CD8-positive, alpha-beta memory T cell (primary cell): Measurements from ENCODE around the gene CPLX1. TPM values are rescaled to one million over a fixed set of nuclear protein-coding genes. Genes with fewer than 3 reads are reported as not detected.

Experiments used
- CTCF ChIA-PET: fragments of 350-600 bp; sonication (Branson Sonifier 250); formaldehyde crosslinking; loops from one replicate; lab custom pipeline; 2021; ENCODE audit warnings: antibody characterized with exemption; lab: Charles Lee
- POLR2A ChIA-PET: fragments of 350-600 bp; sonication (Branson Sonifier 250); formaldehyde crosslinking; loops from one replicate; lab custom pipeline; 2021; ENCODE audit warnings: antibody characterized with exemption; lab: Charles Lee
- DNase-seq, 5 donors: peaks; one replicate each; pipeline versions ENCODE4 v3.0.0 to v3.0.0-alpha.2; 2020 to 2022; ENCODE audit warnings: mixed read lengths in 1 of 5
- H3K27ac ChIP-seq: one replicate; pipeline ENCODE4 v1.7.0; 2013; ENCODE audit warnings: low read depth, mild to moderate bottlenecking, low read length, moderate library complexity
- H3K27me3 ChIP-seq: 2 replicates; pipeline ENCODE4 v1.7.0; 2013; ENCODE audit warnings: low read length, mild to moderate bottlenecking; ENCODE audit not compliant: insufficient read depth, poor library complexity, severe bottlenecking
- H3K36me3 ChIP-seq: 2 replicates; pipeline ENCODE4 v1.7.0; 2013; ENCODE audit warnings: mild to moderate bottlenecking, low read length, moderate library complexity; ENCODE audit not compliant: insufficient read depth
- H3K4me1 ChIP-seq: 2 replicates; pipeline ENCODE4 v1.7.0; 2013; ENCODE audit warnings: mild to moderate bottlenecking, low read length, moderate library complexity; ENCODE audit not compliant: insufficient read depth
- H3K4me3 ChIP-seq: 2 replicates; pipeline ENCODE4 v1.7.0; 2013; ENCODE audit warnings: mild to moderate bottlenecking, low read length
- H3K9me3 ChIP-seq: 2 replicates; pipeline ENCODE4 v1.7.0; 2013; ENCODE audit warnings: mild to moderate bottlenecking, low read length
- H3K27ac Mint-ChIP-seq, 8 donors: one replicate each; pipeline ENCODE4 v1.8.0; 2020 to 2021; ENCODE audit warnings: mixed read lengths in 8 of 8, mild to moderate bottlenecking in 6 of 8, inconsistent platforms in 3 of 8, moderate library complexity in 3 of 8
- H3K27me3 Mint-ChIP-seq, 2 donors: one replicate each; pipeline ENCODE4 v1.8.0; 2020 to 2021; ENCODE audit warnings: mixed read lengths in 2 of 2, mild to moderate bottlenecking in 1 of 2, moderate library complexity in 1 of 2
- H3K36me3 Mint-ChIP-seq, 3 donors: one replicate each; pipeline ENCODE4 v1.8.0; 2020 to 2021; ENCODE audit warnings: mixed read lengths in 3 of 3, inconsistent platforms in 1 of 3, mild to moderate bottlenecking in 1 of 3
- H3K4me1 Mint-ChIP-seq, 3 donors: one replicate each; pipeline ENCODE4 v1.8.0; 2020 to 2021; ENCODE audit warnings: mixed read lengths in 3 of 3, inconsistent platforms in 1 of 3, mild to moderate bottlenecking in 1 of 3
- H3K4me3 Mint-ChIP-seq, 7 donors: one replicate each; pipeline ENCODE4 v1.8.0; 2020 to 2021; ENCODE audit warnings: mixed read lengths in 7 of 7, mild to moderate bottlenecking in 6 of 7, moderate library complexity in 4 of 7, inconsistent platforms in 2 of 7
- H3K9me3 Mint-ChIP-seq, 5 donors: one replicate each; pipeline ENCODE4 v1.8.0; 2020 to 2022; ENCODE audit warnings: mixed read lengths in 5 of 5, mild to moderate bottlenecking in 3 of 5, moderate library complexity in 2 of 5, inconsistent platforms in 1 of 5
- polyA plus RNA-seq: library from polyadenylated mRNA; unstranded; fragments of 300-500 nt; fragmentation: Illumina TruSeq; gene quantifications from one replicate; pipeline ENCODE4 v1.2.3, GENCODE V29; 2021
- total RNA-seq, 2 experiments: library from RNA; stranded (reverse); gene quantifications; one replicate each; pipeline ENCODE4 v1.2.3, GENCODE V29; 2021

Gene CPLX1
- total and polyA plus RNA-seq, 3 experiments from 2014 or later, result 0.13 to 0.16 TPM; not detected in 1

- no peaks in the 10 kb centered on the region for H3K36me3 Mint-ChIP-seq
- peaks cover 34 to 36% of the 10 kb centered on the region in 2 donors for H3K27me3 Mint-ChIP-seq
- peak overlapping the region in 2 of 8 donors; percentile 35 to 38 for H3K27ac Mint-ChIP-seq
- Histone ChIP-seq H3K36me3 (no peaks in the 10 kb centered on the region), H3K4me1 (peaks cover 22% of the 10 kb centered on the region), H3K27ac (no peak overlapping the region), H3K27me3 (peaks cover 16% of the 10 kb centered on the region), H3K4me3 (no peak overlapping the region), H3K9me3 (no peaks in the 10 kb centered on the region)
- peak in 1 of 5 donors; percentile 31 for DNase-seq
- H3K4me1 Mint-ChIP-seq, result peaks cover 17 to 40% (median 23%) of the 10 kb centered on the region in 3 donors
- ChIA-PET POLR2A (no interaction called here), CTCF (interaction anchor here (1.4 kb wide), 2 partner anchors 51 to 87 kb away, joined by 3 to 4 read pairs; no protein-coding TSS in a partner anchor)
- H3K9me3 Mint-ChIP-seq, result no peaks in the 10 kb centered on the region
- peak overlapping the region in 5 of 7 donors; percentile 16 to 61 (median 41) for H3K4me3 Mint-ChIP-seq
Measured at GRCh38 chr4:793941-794621, 31.8 kb downstream of the CPLX1 start.

GRCh38 chr4:793093-793861, 32.7 kb downstream of the CPLX1 start:
- Histone ChIP-seq H3K27ac (no peak overlapping the region), H3K4me1 (peaks cover 20% of the 10 kb centered on the region), H3K36me3 (no peaks in the 10 kb centered on the region), H3K4me3 (no peak overlapping the region), H3K9me3 (no peaks in the 10 kb centered on the region), H3K27me3 (peaks cover 16% of the 10 kb centered on the region)
- POLR2A ChIA-PET, result no interaction called here
- peak overlapping the region in 5 of 8 donors; percentile 23 to 79 (median 70) for H3K27ac Mint-ChIP-seq
- no peaks in the 10 kb centered on the region for H3K9me3 Mint-ChIP-seq
- H3K27me3 Mint-ChIP-seq, result peaks cover 32 to 40% of the 10 kb centered on the region in 2 donors
- DNase-seq, result no peak
- peaks cover 9 to 32% (median 16%) of the 10 kb centered on the region in 3 donors for H3K4me1 Mint-ChIP-seq
- no peaks in the 10 kb centered on the region for H3K36me3 Mint-ChIP-seq
- H3K4me3 Mint-ChIP-seq, result peak overlapping the region; percentile 67 to 86 (median 78)
- CTCF ChIA-PET, result interaction anchor here (1.4 kb wide), 2 partner anchors 50 to 87 kb away, joined by 3 to 4 read pairs; no protein-coding TSS in a partner anchor

- Mint-ChIP-seq H3K4me3 (peak overlapping the region; percentile 67 to 86 (median 78)), H3K4me1 (peaks cover 8 to 30% (median 15%) of the 10 kb centered on the region in 3 donors), H3K9me3 (no peaks in the 10 kb centered on the region), H3K36me3 (no peaks in the 10 kb centered on the region), H3K27me3 (peaks cover 32 to 40% of the 10 kb centered on the region in 2 donors), H3K27ac (peak overlapping the region in 7 of 8 donors; percentile 5 to 87 (median 70))
- POLR2A ChIA-PET, result no interaction called here
- Histone ChIP-seq H3K36me3 (no peaks in the 10 kb centered on the region), H3K9me3 (no peaks in the 10 kb centered on the region), H3K4me3 (peak overlapping the region; percentile 41), H3K4me1 (peaks cover 20% of the 10 kb centered on the region), H3K27ac (no peak overlapping the region), H3K27me3 (peaks cover 16% of the 10 kb centered on the region)
- CTCF ChIA-PET, result interaction anchor here (1.4 kb wide), 1 partner anchor 88 kb away, joined by 3 read pairs; no protein-coding TSS in a partner anchor
- DNase-seq, result peak in 2 of 5 donors; percentile 14 to 60
Measured at GRCh38 chr4:792626-793092, 33.3 kb downstream of the CPLX1 start.

- H3K4me1 ChIP-seq, result peaks cover 20% of the 10 kb centered on the region
- Mint-ChIP-seq H3K36me3 (no peaks in the 10 kb centered on the region), H3K27me3 (peaks cover 34 to 44% of the 10 kb centered on the region in 2 donors), H3K27ac (peak overlapping the region in 3 of 8 donors; percentile 5 to 87 (median 70)), H3K4me3 (peak overlapping the region; percentile 67 to 86 (median 78)), H3K4me1 (peaks cover 12 to 34% (median 18%) of the 10 kb centered on the region in 3 donors), H3K9me3 (no peaks in the 10 kb centered on the region)
- DNase-seq, result peak in 1 of 5 donors; percentile 21
- no peaks in the 10 kb centered on the region for H3K36me3 ChIP-seq
- H3K4me3 ChIP-seq, result peak overlapping the region; percentile 41
- H3K27me3 ChIP-seq, result peaks cover 16% of the 10 kb centered on the region
- no peaks in the 10 kb centered on the region for H3K9me3 ChIP-seq
- no peak overlapping the region for H3K27ac ChIP-seq
- CTCF ChIA-PET, result interaction anchor here (1.4 kb wide), 1 partner anchor 89 kb away, joined by 3 read pairs; no protein-coding TSS in a partner anchor
- POLR2A ChIA-PET, result no interaction called here
Measured at GRCh38 chr4:791898-792625, 33.9 kb downstream of the CPLX1 start.

GRCh38 chr4:791252-791897, 34.6 kb downstream of the CPLX1 start:
- peaks cover 23% of the 10 kb centered on the region for H3K27me3 ChIP-seq
- Mint-ChIP-seq H3K27ac (no peak overlapping the region), H3K4me1 (peaks cover 12 to 35% (median 18%) of the 10 kb centered on the region in 3 donors), H3K9me3 (no peaks in the 10 kb centered on the region), H3K4me3 (no peak overlapping the region), H3K36me3 (no peaks in the 10 kb centered on the region), H3K27me3 (peaks cover 32 to 38% of the 10 kb centered on the region in 2 donors)
- H3K9me3 ChIP-seq, result no peaks in the 10 kb centered on the region
- H3K27ac ChIP-seq, result no peak overlapping the region
- no peaks in the 10 kb centered on the region for H3K36me3 ChIP-seq
- DNase-seq, result no peak
- no peak overlapping the region for H3K4me3 ChIP-seq
- POLR2A ChIA-PET, result no interaction called here
- H3K4me1 ChIP-seq, result peaks cover 20% of the 10 kb centered on the region
- CTCF ChIA-PET, result no interaction called here

GRCh38 chr4:790466-790820, 35.5 kb downstream of the CPLX1 start:
- DNase-seq, result no peak
- Mint-ChIP-seq H3K27me3 (peaks cover 28 to 42% of the 10 kb centered on the region in 2 donors), H3K4me3 (peak overlapping the region in 3 of 7 donors; percentile 19 to 89 (median 22)), H3K36me3 (no peaks in the 10 kb centered on the region), H3K27ac (peak overlapping the region in 1 of 8 donors; percentile 27), H3K9me3 (no peaks in the 10 kb centered on the region), H3K4me1 (peaks cover 12 to 39% (median 19%) of the 10 kb centered on the region in 3 donors)
- no peaks in the 10 kb centered on the region for H3K36me3 ChIP-seq
- ChIA-PET CTCF (no interaction called here), POLR2A (no interaction called here)
- no peaks in the 10 kb centered on the region for H3K9me3 ChIP-seq
- no peak overlapping the region for H3K27ac ChIP-seq
- H3K4me1 ChIP-seq, result peaks cover 20% of the 10 kb centered on the region
- H3K4me3 ChIP-seq, result no peak overlapping the region
- peaks cover 26% of the 10 kb centered on the region for H3K27me3 ChIP-seq
